Fibroblast of lung (primary cell): ENCODE results near the gene ZNF76. TPM values are rescaled to one million over a fixed set of nuclear protein-coding genes. Genes with fewer than 3 reads are reported as not detected.
"Not testable (repeated sequence)": the region's sequence is repeated elsewhere in the genome, so short reads cannot be mapped to it uniquely, and the experiment has no call there.

Experiments
- DNase-seq, 2 donors: peaks; one replicate each; pipeline versions ENCODE4 v3.0.0 to v3.0.0-alpha.2; 2010; ENCODE audit warnings: low read depth in 2 of 2
- H2AFZ ChIP-seq: 2 replicates; pipeline ENCODE4 v1.5.1; 2012; ENCODE audit warnings: low read length, control low read depth, inconsistent platforms
- H3K27ac ChIP-seq: 2 replicates; pipeline ENCODE4 v1.5.1; 2011; ENCODE audit warnings: low read length, control low read depth; ENCODE audit not compliant: insufficient read depth
- H3K27me3 ChIP-seq: 2 replicates; pipeline ENCODE4 v1.5.1; 2011; ENCODE audit warnings: mild to moderate bottlenecking, low read length; ENCODE audit not compliant: control insufficient read depth, insufficient read depth
- H3K36me3 ChIP-seq: 2 replicates; pipeline ENCODE4 v1.5.1; 2011; ENCODE audit warnings: low read length; ENCODE audit not compliant: control insufficient read depth, insufficient read depth
- H3K4me1 ChIP-seq: 2 replicates; pipeline ENCODE4 v1.5.1; 2011; ENCODE audit warnings: low read length; ENCODE audit not compliant: control insufficient read depth, insufficient read depth; ENCODE audit errors: extremely low read depth
- H3K4me2 ChIP-seq: 2 replicates; pipeline ENCODE4 v1.5.1; 2011; ENCODE audit warnings: low read length, control low read depth; ENCODE audit not compliant: insufficient read depth; ENCODE audit errors: extremely low read depth
- H3K4me3 ChIP-seq, 4 experiments: fragments of 200-600 bp in 1 of 4; sonication (generic) in 1 of 4; replicated peaks in 1 of 4; 2 replicates each; pipeline ENCODE4 v1.5.1; 2011 to 2016; ENCODE audit warnings: low read length in 4 of 4, low read depth in 3 of 4, mild to moderate bottlenecking in 3 of 4, control low read depth in 2 of 4, inconsistent platforms in 1 of 4, mixed read lengths in 1 of 4; ENCODE audit not compliant: insufficient read depth in 1 of 4; ENCODE audit errors: control extremely low read depth in 1 of 4
- H3K79me2 ChIP-seq: 2 replicates; pipeline ENCODE4 v1.5.1; 2012; ENCODE audit warnings: mild to moderate bottlenecking, low read length, inconsistent platforms; ENCODE audit not compliant: control insufficient read depth, insufficient read depth
- H3K9ac ChIP-seq: 2 replicates; pipeline ENCODE4 v1.5.1; 2011; ENCODE audit warnings: mild to moderate bottlenecking, low read length, control low read depth; ENCODE audit not compliant: insufficient read depth
- H3K9me3 ChIP-seq: 2 replicates; pipeline ENCODE4 v1.5.1; 2012; ENCODE audit warnings: low read depth, low read length; ENCODE audit not compliant: control insufficient read depth, insufficient read depth
- H4K20me1 ChIP-seq: 2 replicates; pipeline ENCODE4 v1.5.1; 2011; ENCODE audit warnings: low read length; ENCODE audit not compliant: control insufficient read depth, insufficient read depth; ENCODE audit errors: extremely low read depth
- CTCF ChIP-seq, 2 donors: IDR thresholded peaks in 1 of 2; conservative IDR thresholded peaks in 1 of 2; 1 replicate in 1 of 2; 2 replicates in 1 of 2; pipeline ENCODE4 v1.5.1; 2011 to 2012; ENCODE audit warnings: low read length in 2 of 2, control low read depth in 1 of 2, inconsistent platforms in 1 of 2, low read depth in 1 of 2, mild to moderate bottlenecking in 1 of 2
- EZH2 ChIP-seq: IDR thresholded peaks from 2 replicates; pipeline ENCODE4 v1.5.1; 2012; ENCODE audit warnings: low read length, control low read depth, mild to moderate bottlenecking; ENCODE audit errors: missing control alignments
- polyA plus RNA-seq, 2 donors: library from polyadenylated mRNA; depleted of rRNA in 1 of 2; stranded (reverse) in 1 of 2; unstranded in 1 of 2; fragments of >200 nt; gene quantifications; 2 replicates each; pipeline ENCODE4 v1.2.1, GENCODE V29; 2011 to 2012; ENCODE audit warnings: missing spikeins in 1 of 2
- total RNA-seq: library from RNA; depleted of rRNA; stranded (reverse); fragments of >200 nt; gene quantifications from 2 replicates; pipeline ENCODE4 v1.2.1, GENCODE V29; 2014

The ZNF76 gene
- total and polyA plus RNA-seq, 2 donors (not counting 1 experiment from before 2014, with no cell fraction given), result 9.6 to 19.5 TPM

DNA sequence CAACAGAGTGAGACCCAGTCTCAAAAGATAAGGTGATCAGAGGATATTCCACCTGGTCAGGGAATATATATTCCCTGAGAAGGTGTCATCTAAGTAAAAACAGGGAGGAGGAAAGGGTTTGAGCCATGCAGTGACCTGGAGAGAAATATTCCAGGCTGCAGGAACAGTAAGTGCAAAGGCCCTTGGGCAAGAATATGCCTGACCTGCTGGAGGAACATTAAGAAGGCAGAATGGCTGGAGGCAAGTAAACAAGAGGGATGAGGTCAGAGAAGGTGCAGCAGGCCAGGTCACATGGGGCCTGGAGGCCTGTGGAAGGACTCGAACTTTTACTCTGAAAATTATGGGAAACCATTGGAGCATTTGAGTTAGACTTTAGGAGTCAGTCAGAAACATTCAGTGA lies 44.8 kb downstream of the ZNF76 start:
- no peak overlapping the region for H3K4me3 ChIP-seq
- H3K27me3 ChIP-seq, result peaks cover 2% of the 10 kb centered on the region
- H3K36me3 ChIP-seq, result no peaks in the 10 kb centered on the region
- H3K4me1 ChIP-seq, result no peaks in the 10 kb centered on the region
- H3K9ac ChIP-seq, result no peak overlapping the region
- no peak overlapping the region for H2AFZ ChIP-seq
- no peak overlapping the region for H3K4me2 ChIP-seq
- no peaks in the 10 kb centered on the region for H3K9me3 ChIP-seq
- H3K27ac ChIP-seq, result no peak overlapping the region
- H3K79me2 ChIP-seq, result no peaks in the 10 kb centered on the region
- no peak for DNase-seq
- TF ChIP-seq EZH2 (no peak), CTCF (conservative IDR thresholded peaks at IDR 0.05 in 1 of 2, IDR thresholded peaks at IDR 0.05 in 1 of 2; ENCODE audit: low read depth in 1 of 2, low read length in 2 of 2) (no peak)
- H4K20me1 ChIP-seq, result no peaks in the 10 kb centered on the region

DNA sequence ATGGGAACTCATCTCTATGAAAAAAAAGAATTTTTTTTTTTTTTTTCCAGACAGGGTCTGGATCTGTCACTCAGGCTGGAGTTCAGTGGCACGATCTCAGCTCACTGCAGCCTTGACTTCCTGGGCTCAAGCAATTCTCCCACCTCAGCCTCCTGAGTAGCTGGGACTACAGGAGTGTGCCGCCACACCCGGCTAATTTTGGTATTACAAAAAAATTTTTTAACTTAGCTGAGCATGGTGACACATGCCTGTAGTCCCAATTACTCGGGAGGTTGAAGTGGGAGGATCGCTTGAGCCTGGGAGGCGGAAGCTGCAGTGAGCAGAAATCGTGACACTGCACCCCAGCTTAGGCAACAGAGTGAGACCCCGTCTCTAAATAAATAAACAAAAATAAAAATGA lies 45.6 kb downstream of the ZNF76 start:
- Histone ChIP-seq H3K9me3 (no peaks in the 10 kb centered on the region), H2AFZ (no peak overlapping the region), H3K79me2 (no peaks in the 10 kb centered on the region), H4K20me1 (no peaks in the 10 kb centered on the region), H3K4me2 (no peak overlapping the region), H3K4me1 (no peaks in the 10 kb centered on the region), H3K27me3 (peaks cover 2% of the 10 kb centered on the region), H3K4me3 (no peak overlapping the region), H3K9ac (no peak overlapping the region), H3K27ac (no peak overlapping the region), H3K36me3 (no peaks in the 10 kb centered on the region)
- no peak for DNase-seq
- no peak for TF ChIP-seq EZH2
- TF ChIP-seq CTCF (conservative IDR thresholded peaks at IDR 0.05 in 1 of 2, IDR thresholded peaks at IDR 0.05 in 1 of 2; ENCODE audit: low read depth in 1 of 2, low read length in 2 of 2), result no peak

DNA sequence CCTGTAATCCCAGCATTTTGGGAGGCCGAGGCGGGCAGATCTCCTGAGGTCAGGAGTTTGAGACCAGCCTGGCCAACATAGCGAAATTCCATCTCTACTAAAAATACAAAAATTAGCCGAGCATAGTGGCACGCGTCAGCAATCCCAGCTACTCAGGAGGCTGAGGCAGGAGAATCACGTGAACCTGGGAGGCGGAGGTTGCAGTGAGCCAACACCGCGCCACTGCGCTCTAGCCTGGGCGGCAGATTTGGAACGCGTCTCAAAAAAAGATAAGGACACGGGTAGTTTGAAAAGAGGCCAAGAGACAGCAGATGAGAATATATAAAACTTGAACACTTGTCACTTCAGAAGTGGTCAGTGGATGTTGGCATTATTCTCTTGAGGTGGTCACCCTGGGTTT lies 47.6 kb downstream of the ZNF76 start:
- H2AFZ ChIP-seq, H3K4me3 ChIP-seq, H3K79me2 ChIP-seq, DNase-seq, H4K20me1 ChIP-seq, H3K27ac ChIP-seq, H3K9ac ChIP-seq, H3K4me1 ChIP-seq, H3K4me2 ChIP-seq, H3K36me3 ChIP-seq, H3K9me3 ChIP-seq, H3K27me3 ChIP-seq: not testable (repeated sequence)

DNA sequence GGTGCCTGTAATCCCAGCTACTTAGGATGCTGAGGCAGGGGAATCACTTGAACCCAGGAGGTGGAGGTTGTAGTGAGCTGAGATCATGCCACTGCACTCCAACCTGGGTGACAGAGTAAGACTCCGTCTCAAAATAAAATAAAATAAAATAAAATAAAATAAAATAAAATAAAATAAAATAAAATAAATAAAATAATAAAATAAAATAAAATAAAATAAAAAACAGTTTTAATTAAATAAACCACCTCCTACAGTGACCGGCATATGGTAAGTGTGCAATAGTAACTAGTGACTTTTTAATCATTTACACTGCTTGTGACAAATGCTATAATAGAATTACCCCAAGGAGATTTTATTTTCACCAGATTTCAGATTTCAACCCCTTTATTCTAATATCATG lies 49.0 kb downstream of the ZNF76 start:
- H3K4me2 ChIP-seq, H3K79me2 ChIP-seq, H3K4me1 ChIP-seq, DNase-seq, H3K27me3 ChIP-seq, H3K9me3 ChIP-seq, H3K36me3 ChIP-seq, H4K20me1 ChIP-seq, H3K9ac ChIP-seq, H3K4me3 ChIP-seq, H3K27ac ChIP-seq, H2AFZ ChIP-seq: not testable (repeated sequence)
